ENCODE measurements around the gene C1orf21. TPM values are rescaled to one million over a fixed set of nuclear protein-coding genes. Genes with fewer than 3 reads are reported as not detected.
A peak's percentile ranks its signal among the peaks of the same experiment; 100 is the strongest.

Gene C1orf21
- total RNA-seq, 6 experiments from 2014 or later = 4.3 to 29.2 (median 13.1) TPM

- Histone ChIP-seq H3K4me1 (no peaks in the 10 kb centered on the region), H3K4me3 (peak overlapping the region; percentile 59 to 81 (median 77)), H3K9me3 (no peaks in the 10 kb centered on the region), H3K27ac (peak overlapping the region; percentile 64 to 75 (median 66)), H3K27me3 (no peaks in the 10 kb centered on the region), H3K36me3 (no peaks in the 10 kb centered on the region)
- intact Hi-C loops (cut with DNase I) = no loop called here
- WGBS (ENCODE audit: insufficient coverage, low coverage, low lambda C conversion rate, missing lambda C conversion rate) = 0% methylated on average over 7 of the region's 40 CpGs
- no peak for DNase-seq
- no peak for TF ChIP-seq CTCF (IDR thresholded peaks at IDR 0.05)
- peak; percentile 68 for TF ChIP-seq POLR2A (IDR thresholded peaks at IDR 0.05)
- ATAC-seq = no peak
Observed at GRCh38 chr1:184387069-184387475, 243 bp downstream of the C1orf21 start.

- no peaks in the 10 kb centered on the region for H3K9me3 ChIP-seq
- H3K4me1 ChIP-seq = no peaks in the 10 kb centered on the region
- TF ChIP-seq CTCF (IDR thresholded peaks at IDR 0.05) (no peak), POLR2A (IDR thresholded peaks at IDR 0.05) (no peak)
- peak; percentile 47 to 63 (median 60) for DNase-seq
- H3K27ac ChIP-seq = peak overlapping the region; percentile 64 to 75 (median 66)
- no peaks in the 10 kb centered on the region for H3K36me3 ChIP-seq
- H3K27me3 ChIP-seq = no peaks in the 10 kb centered on the region
- intact Hi-C loops (cut with DNase I) = no loop called here
- peak; percentile 36 to 48 (median 42) for ATAC-seq
- peak overlapping the region; percentile 59 to 81 (median 77) for H3K4me3 ChIP-seq
- WGBS (ENCODE audit: insufficient coverage, low coverage, low lambda C conversion rate, missing lambda C conversion rate) = under 1% methylated on average over 23 of the region's 43 CpGs
Observed at GRCh38 chr1:184387476-184388318, 868 bp downstream of the C1orf21 start.

- DNase-seq (no peak), ATAC-seq (peak in 3 of 4 donors; percentile 3 to 53 (median 7))
- TF ChIP-seq POLR2A (IDR thresholded peaks at IDR 0.05) (no peak), CTCF (IDR thresholded peaks at IDR 0.05) (no peak)
- 6% methylated on average over 7 of the region's 7 CpGs for WGBS (ENCODE audit: insufficient coverage, low coverage, low lambda C conversion rate, missing lambda C conversion rate)
- Histone ChIP-seq H3K36me3 (no peaks in the 10 kb centered on the region), H3K4me3 (peak overlapping the region; percentile 59 to 81 (median 77)), H3K9me3 (no peaks in the 10 kb centered on the region), H3K4me1 (no peaks in the 10 kb centered on the region), H3K27me3 (no peaks in the 10 kb centered on the region), H3K27ac (peak overlapping the region; percentile 64 to 75 (median 66))
- intact Hi-C loops (cut with DNase I) = no loop called here
Observed at GRCh38 chr1:184388319-184388889, 1.6 kb downstream of the C1orf21 start.

GRCh38 chr1:184388971-184389370, 2.1 kb downstream of the C1orf21 start:
- Histone ChIP-seq H3K9me3 (no peaks in the 10 kb centered on the region), H3K4me3 (peak overlapping the region in 1 of 3 donors; percentile 59), H3K4me1 (no peaks in the 10 kb centered on the region), H3K36me3 (no peaks in the 10 kb centered on the region), H3K27me3 (no peaks in the 10 kb centered on the region), H3K27ac (peak overlapping the region; percentile 64 to 75 (median 66))
- ATAC-seq (no peak), DNase-seq (no peak)
- intact Hi-C loops (cut with DNase I) = no loop called here
- TF ChIP-seq POLR2A (IDR thresholded peaks at IDR 0.05) (no peak), CTCF (IDR thresholded peaks at IDR 0.05) (no peak)
- WGBS (ENCODE audit: insufficient coverage, low coverage, low lambda C conversion rate, missing lambda C conversion rate) = 59% methylated on average over 5 of the region's 5 CpGs
